HL-60 (cell line): ENCODE results near the gene CAB39L.

Experiments
- DNase-seq, 2 experiments: peaks; one replicate each; pipeline ENCODE4 v3.0.0-alpha.2; 2010 to 2020; ENCODE audit warnings: low read depth in 1 of 2, low spot score in 1 of 2
- H3K27ac ChIP-seq: fragments of 250-450 bp; sonication (Bioruptor Pico); replicated peaks from 2 replicates; pipeline ENCODE4 v1.5.1; 2020; ENCODE audit warnings: mild to moderate bottlenecking, moderate library complexity
- H3K27me3 ChIP-seq: fragments of 250-450 bp; sonication (Bioruptor Pico); 2 replicates; pipeline ENCODE4 v1.5.1; 2021; ENCODE audit warnings: mild to moderate bottlenecking, moderate library complexity; ENCODE audit not compliant: insufficient read depth, poor library complexity, severe bottlenecking
- H3K4me3 ChIP-seq: replicated peaks from 2 replicates; pipeline ENCODE4 v1.5.1; 2011; ENCODE audit warnings: mild to moderate bottlenecking, control low read depth, low read length; ENCODE audit not compliant: insufficient read depth
- CTCF ChIP-seq: IDR thresholded peaks from one replicate; pipeline ENCODE4 v1.5.1; 2011; ENCODE audit warnings: low read length, control low read depth, inconsistent platforms; ENCODE audit not compliant: insufficient read depth
- GABPA ChIP-seq: IDR thresholded peaks from 2 replicates; pipeline ENCODE4 v1.6.1; 2012; ENCODE audit warnings: low read depth
- POLR2AphosphoS5 ChIP-seq: IDR thresholded peaks from 2 replicates; pipeline ENCODE4 v1.6.1; 2012; ENCODE audit warnings: low read depth
- REST ChIP-seq: IDR thresholded peaks from 2 replicates; pipeline ENCODE4 v1.6.1; 2012; ENCODE audit warnings: low read depth; ENCODE audit not compliant: insufficient replicate concordance
- SPI1 ChIP-seq: IDR thresholded peaks from 2 replicates; pipeline ENCODE4 v1.6.1; 2012; ENCODE audit warnings: low read depth, mild to moderate bottlenecking, borderline replicate concordance

The CAB39L gene

DNA sequence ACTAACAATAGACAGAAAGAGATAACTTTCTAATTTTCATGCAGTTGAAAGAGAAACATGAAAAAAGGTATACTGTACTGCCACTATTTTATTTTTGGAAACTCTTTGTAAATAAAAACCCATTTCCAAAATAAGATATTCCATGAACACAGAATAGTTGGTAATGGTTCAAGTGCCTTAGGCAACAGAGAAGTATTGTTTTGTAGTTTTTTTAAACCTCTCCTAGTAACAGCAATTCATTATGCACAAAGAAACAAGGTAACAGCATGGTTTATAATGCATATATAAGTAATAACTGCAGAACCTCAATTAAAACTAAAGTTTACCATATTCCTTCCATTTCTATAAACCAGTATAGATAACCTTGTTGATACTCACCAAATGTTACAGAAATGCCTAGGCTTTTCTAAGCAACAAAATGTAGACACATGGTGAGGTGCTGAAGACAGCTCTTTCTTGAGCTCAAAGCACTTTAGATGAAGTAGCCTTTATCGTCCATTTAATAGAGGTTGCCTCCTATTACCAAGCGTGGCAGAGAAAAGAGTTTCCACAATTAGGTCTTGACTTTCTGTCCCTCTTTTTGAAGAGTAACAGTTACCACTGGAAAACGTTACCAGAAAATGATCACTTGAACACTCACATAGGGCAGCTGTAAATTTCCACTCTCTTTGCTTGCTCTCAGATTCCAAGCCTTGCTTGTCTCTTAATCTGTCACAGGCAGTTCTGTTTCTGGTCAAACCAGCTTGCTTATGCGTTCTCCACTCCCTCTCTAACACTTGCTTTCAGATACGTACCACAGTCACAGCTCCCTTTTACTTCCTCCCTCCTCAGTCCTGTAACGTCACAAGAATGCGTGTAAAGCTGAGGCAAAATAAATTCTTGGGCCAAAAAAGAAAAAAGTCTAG lies 42.9 kb downstream of the CAB39L start:
- peak in 1 of 2 experiments; percentile 56 for DNase-seq
- no peak for TF ChIP-seq CTCF
- no peak for TF ChIP-seq POLR2AphosphoS5
- peak; percentile 71 for TF ChIP-seq REST
- no peak for TF ChIP-seq GABPA
- TF ChIP-seq SPI1 = peak; percentile 38; the same call in 1 of the 2 replicates
- H3K27ac ChIP-seq = peak overlapping the region; percentile 13
- no peak overlapping the region for H3K4me3 ChIP-seq
- no peaks in the 10 kb centered on the region for H3K27me3 ChIP-seq

DNA sequence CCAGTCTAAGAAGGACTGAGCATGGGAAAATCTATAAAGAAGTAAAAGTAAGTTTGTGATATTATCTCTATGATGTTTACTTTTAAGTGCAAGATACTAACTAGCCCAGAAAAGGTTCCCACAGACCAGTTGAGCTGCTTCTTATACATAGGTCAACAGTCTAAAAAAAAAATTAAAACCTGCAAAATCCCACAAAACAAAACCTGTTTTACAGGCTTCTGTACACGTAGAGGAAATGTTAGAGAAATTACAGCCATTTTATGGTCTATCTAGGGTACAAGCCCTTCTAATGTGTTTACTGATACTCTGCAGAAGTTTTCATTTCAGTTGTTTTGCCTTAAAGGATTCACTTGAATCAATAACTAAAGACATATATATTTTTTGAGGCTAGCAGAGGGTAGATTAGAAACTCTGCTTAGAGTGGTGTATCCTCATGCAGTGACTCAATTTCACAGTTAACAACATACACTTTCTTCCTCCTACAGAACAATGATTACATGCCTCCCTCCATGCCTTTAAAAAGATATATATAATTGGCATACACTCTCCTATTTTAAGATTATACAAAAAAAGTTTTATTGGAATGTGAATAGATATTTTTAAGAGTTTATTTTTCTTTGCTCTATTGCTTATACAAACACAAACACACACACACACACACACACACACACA lies 43.9 kb downstream of the CAB39L start:
- TF ChIP-seq GABPA (no peak), REST (no peak), POLR2AphosphoS5 (no peak), CTCF (no peak)
- H3K27ac ChIP-seq = no peak overlapping the region
- no peak for DNase-seq
- H3K27me3 ChIP-seq = no peaks in the 10 kb centered on the region
- H3K4me3 ChIP-seq = no peak overlapping the region

GRCh38 chr13:49395878-49396380 lies 47.9 kb downstream of the CAB39L start:
- no peak for DNase-seq
- Histone ChIP-seq H3K27ac (no peak overlapping the region), H3K4me3 (no peak overlapping the region), H3K27me3 (no peaks in the 10 kb centered on the region)
- TF ChIP-seq GABPA (no peak), POLR2AphosphoS5 (no peak), SPI1 (no peak), REST (no peak), CTCF (no peak)
